ENCODE measurements around the gene MYH15.

GRCh38 chr3:108554913-108555571 is 44.6 kb upstream of the MYH15 start:
- TF ChIP-seq CTCF (IDR thresholded peaks at IDR 0.05) (no peak), POLR2A (IDR thresholded peaks at IDR 0.05) (no peak)

Data from adrenal gland (tissue), 5 donors.